GM21576 (cell line): ENCODE measurements around the gene PARD3.
"Not testable (repeated sequence)": the region's sequence is repeated elsewhere in the genome, so short reads cannot be mapped to it uniquely, and the experiment has no call there.

ENCODE experiments used
- ATAC-seq: cut with Tn5 transposase; IDR thresholded peaks from one replicate; pipeline ENCODE4 v1.9.1; 2021; ENCODE audit warnings: mild to moderate bottlenecking, moderate library complexity; ENCODE audit not compliant: unreplicated experiment

Gene PARD3

GRCh38 chr10:34477249-34477648, 337.8 kb downstream of the PARD3 start:
- ATAC-seq, result no peak

GRCh38 chr10:34476608-34477007, 338.5 kb downstream of the PARD3 start:
- no peak for ATAC-seq

- no peak for ATAC-seq
Measured at GRCh38 chr10:34475786-34476185, 339.3 kb downstream of the PARD3 start.

GRCh38 chr10:34475274-34475646, 339.8 kb downstream of the PARD3 start:
- no peak for ATAC-seq

GRCh38 chr10:34474555-34475273, 340.4 kb downstream of the PARD3 start:
- no peak for ATAC-seq

- ATAC-seq, result no peak
Measured at GRCh38 chr10:34474009-34474376, 341.1 kb downstream of the PARD3 start.

GRCh38 chr10:34473174-34474008, 341.7 kb downstream of the PARD3 start:
- no peak for ATAC-seq

GRCh38 chr10:34470307-34470706, 344.8 kb downstream of the PARD3 start:
- no peak for ATAC-seq

GRCh38 chr10:34469446-34469845, 345.6 kb downstream of the PARD3 start:
- ATAC-seq, result no peak

- ATAC-seq, result no peak
Measured at GRCh38 chr10:34467902-34468301, 347.2 kb downstream of the PARD3 start.

GRCh38 chr10:34467364-34467763, 347.7 kb downstream of the PARD3 start:
- no peak for ATAC-seq

- ATAC-seq, result no peak
Measured at GRCh38 chr10:34465678-34466077, 349.4 kb downstream of the PARD3 start.

- no peak for ATAC-seq
Measured at GRCh38 chr10:34464591-34464990, 350.5 kb downstream of the PARD3 start.

GRCh38 chr10:34464000-34464399, 351.1 kb downstream of the PARD3 start:
- no peak for ATAC-seq

- no peak for ATAC-seq
Measured at GRCh38 chr10:34462993-34463392, 352.1 kb downstream of the PARD3 start.

- ATAC-seq, result no peak
Measured at GRCh38 chr10:34462056-34462455, 353.0 kb downstream of the PARD3 start.

GRCh38 chr10:34454590-34455261, 360.4 kb downstream of the PARD3 start:
- no peak for ATAC-seq

GRCh38 chr10:34449836-34450235, 365.3 kb downstream of the PARD3 start:
- no peak for ATAC-seq

- ATAC-seq, result no peak
Measured at GRCh38 chr10:34446049-34446448, 369.0 kb downstream of the PARD3 start.

GRCh38 chr10:34444223-34445183, 370.6 kb downstream of the PARD3 start:
- ATAC-seq, result no peak

- ATAC-seq, result not testable (repeated sequence)
Measured at GRCh38 chr10:34439386-34439785, 375.7 kb downstream of the PARD3 start.
